ENCODE results near the gene UBE2E2. TPM values are rescaled to one million over a fixed set of nuclear protein-coding genes. Genes with fewer than 3 reads are reported as not detected.

UBE2E2 gene
- total RNA-seq, 1 experiment from 2014 or later = 38.6 TPM

DNA sequence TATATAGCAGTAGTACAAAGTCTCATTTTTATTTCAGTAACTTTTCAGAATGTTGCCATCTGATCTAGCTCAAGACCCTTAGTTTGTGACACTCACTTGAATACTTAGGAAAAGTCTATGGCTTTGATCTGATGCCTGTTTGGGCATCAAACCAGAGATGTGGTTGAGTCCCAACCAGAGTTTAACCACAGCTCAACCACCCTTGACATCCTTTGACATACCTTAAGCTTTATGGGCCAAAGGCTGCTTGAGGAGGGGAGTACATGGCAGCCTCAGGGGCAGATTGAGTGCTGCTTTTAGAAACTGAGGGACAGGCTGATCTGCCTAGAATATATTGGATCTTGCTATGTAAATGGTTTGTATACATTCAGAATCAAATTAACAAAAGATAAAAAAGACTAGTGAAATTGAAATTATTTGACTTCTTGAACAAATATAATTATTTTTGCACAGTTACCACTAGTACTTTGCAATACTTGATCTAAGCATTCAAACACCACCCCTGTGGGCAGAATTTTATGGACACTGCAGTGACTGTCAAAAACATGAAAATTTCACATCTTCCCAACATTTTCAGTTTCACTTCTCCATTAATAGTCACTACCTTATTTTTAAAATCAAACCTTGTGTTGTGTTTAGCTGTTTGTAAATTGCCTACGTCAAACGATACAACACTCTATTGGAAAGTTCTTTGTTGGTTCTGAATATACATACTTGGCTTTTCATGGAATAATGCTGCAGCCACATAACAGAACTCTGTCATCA is 199.8 kb downstream of the UBE2E2 start:
- no peak overlapping the region for H4K5ac ChIP-seq (ENCODE audit: insufficient read length, low read depth, low read length)
- H3K4me1 ChIP-seq (ENCODE audit: insufficient read depth, low read length) = no peaks in the 10 kb centered on the region
- H2BK120ac ChIP-seq (ENCODE audit: low read depth, low read length, poor library complexity, severe bottlenecking) = no peak overlapping the region
- Mint-ChIP-seq H3K4me1 (peaks cover 12 to 18% of the 10 kb centered on the region in 2 experiments), H3K27ac (no peak overlapping the region), H3K9me3 (no peaks in the 10 kb centered on the region), H3K4me3 (no peak overlapping the region), H3K27me3 (ENCODE audit: low read depth) (no peaks in the 10 kb centered on the region), H3K36me3 (ENCODE audit: insufficient read depth in 1 of 3, low read depth in 3 of 3) (no peaks in the 10 kb centered on the region)
- H3K14ac ChIP-seq (ENCODE audit: insufficient read depth, low read length) = no peak overlapping the region
- no peaks in the 10 kb centered on the region for H3K27me3 ChIP-seq (ENCODE audit: insufficient read depth, low read length)
- no CpG with 5 or more reads among the region's 2 CpGs for WGBS (ENCODE audit: extremely low coverage, insufficient read length, low lambda C conversion rate)
- H2BK20ac ChIP-seq (ENCODE audit: low read depth, low read length, poor library complexity, severe bottlenecking) = no peak overlapping the region
- H2AFZ ChIP-seq (ENCODE audit: low read length) = no peak overlapping the region
- no peak overlapping the region for H3K27ac ChIP-seq (ENCODE audit: insufficient read length, low read depth, low read length)
- H3K9ac ChIP-seq (ENCODE audit: extremely low read depth, insufficient read length, low read length) = no peak overlapping the region
- H2AK5ac ChIP-seq (ENCODE audit: insufficient read length, low read length) = no peak overlapping the region
- no peak overlapping the region for H2BK5ac ChIP-seq (ENCODE audit: insufficient read length, low read length)
- no peaks in the 10 kb centered on the region for H3K23me2 ChIP-seq (ENCODE audit: insufficient read length, low read depth, low read length, poor library complexity, severe bottlenecking)
- H3K4me2 ChIP-seq (ENCODE audit: insufficient read depth, insufficient read length, low read length) = no peak overlapping the region
- no peaks in the 10 kb centered on the region for H3K79me1 ChIP-seq (ENCODE audit: insufficient read depth, low read depth, low read length, poor library complexity, severe bottlenecking)
- no peak overlapping the region for H4K8ac ChIP-seq (replicated peaks; ENCODE audit: insufficient read length, low read depth, low read length)
- H4K20me1 ChIP-seq (ENCODE audit: control insufficient read depth, insufficient read depth, insufficient read length) = no peaks in the 10 kb centered on the region
- H4K91ac ChIP-seq (ENCODE audit: insufficient read length, low read depth, low read length) = no peak overlapping the region
- TF ChIP-seq, protein P1, sequence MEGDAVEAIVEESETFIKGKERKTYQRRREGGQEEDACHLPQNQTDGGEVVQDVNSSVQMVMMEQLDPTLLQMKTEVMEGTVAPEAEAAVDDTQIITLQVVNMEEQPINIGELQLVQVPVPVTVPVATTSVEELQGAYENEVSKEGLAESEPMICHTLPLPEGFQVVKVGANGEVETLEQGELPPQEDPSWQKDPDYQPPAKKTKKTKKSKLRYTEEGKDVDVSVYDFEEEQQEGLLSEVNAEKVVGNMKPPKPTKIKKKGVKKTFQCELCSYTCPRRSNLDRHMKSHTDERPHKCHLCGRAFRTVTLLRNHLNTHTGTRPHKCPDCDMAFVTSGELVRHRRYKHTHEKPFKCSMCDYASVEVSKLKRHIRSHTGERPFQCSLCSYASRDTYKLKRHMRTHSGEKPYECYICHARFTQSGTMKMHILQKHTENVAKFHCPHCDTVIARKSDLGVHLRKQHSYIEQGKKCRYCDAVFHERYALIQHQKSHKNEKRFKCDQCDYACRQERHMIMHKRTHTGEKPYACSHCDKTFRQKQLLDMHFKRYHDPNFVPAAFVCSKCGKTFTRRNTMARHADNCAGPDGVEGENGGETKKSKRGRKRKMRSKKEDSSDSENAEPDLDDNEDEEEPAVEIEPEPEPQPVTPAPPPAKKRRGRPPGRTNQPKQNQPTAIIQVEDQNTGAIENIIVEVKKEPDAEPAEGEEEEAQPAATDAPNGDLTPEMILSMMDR (conservative IDR thresholded peaks at IDR 0.05) = no peak
- H3K23ac ChIP-seq (ENCODE audit: insufficient read length, low read depth, low read length) = no peak overlapping the region
- no peak for DNase-seq
- H3K18ac ChIP-seq (ENCODE audit: insufficient read length, low read depth, low read length) = no peak overlapping the region
- no peak overlapping the region for H2BK12ac ChIP-seq (ENCODE audit: insufficient read length, low read depth, low read length)
- no peaks in the 10 kb centered on the region; the same call in 1 of the 2 replicates for H3K79me2 ChIP-seq (ENCODE audit: insufficient read depth, low read length)
- H3K56ac ChIP-seq (ENCODE audit: insufficient read length, low read depth, low read length) = no peak overlapping the region
- no peak overlapping the region for H3T11ph ChIP-seq (ENCODE audit: low read length)
- H2BK15ac ChIP-seq (ENCODE audit: low read depth, low read length) = no peak overlapping the region
- H3K4ac ChIP-seq (ENCODE audit: low read depth, low read length) = no peak overlapping the region
- no peaks in the 10 kb centered on the region for H3K9me3 ChIP-seq (ENCODE audit: control insufficient read depth, low read depth, low read length)

Data from H9 (cell line).